NCI-H82 treated with DMSO at 0.1 percent for 48 hours (cell line): Measurements from ENCODE around the gene RAPGEF5.

Experiments
- DNase-seq: peaks from one replicate; lab custom pipeline; 2025; ENCODE audit not compliant: unreplicated experiment; lab: John Stamatoyannopoulos, UW

RAPGEF5 gene

DNA sequence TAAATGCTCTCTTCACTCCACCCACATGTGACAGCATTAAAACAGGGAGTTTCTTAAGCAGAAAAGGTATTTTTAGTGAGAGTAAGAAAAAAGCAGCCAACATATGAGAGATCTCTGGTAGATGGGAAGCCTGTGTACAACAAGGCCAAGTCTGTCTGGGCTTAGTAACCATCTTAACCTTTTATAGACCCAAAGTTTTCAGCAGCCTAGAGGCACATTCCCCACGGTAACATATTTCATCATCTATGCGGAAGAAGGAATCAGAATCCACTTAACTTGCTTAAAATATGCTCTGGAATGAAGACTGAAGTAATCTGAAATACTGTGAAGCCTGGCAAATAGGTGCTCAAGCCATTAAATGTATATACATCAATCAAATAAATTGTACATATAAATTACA lies 127.8 kb downstream of the RAPGEF5 start:
- no peak for DNase-seq

DNA sequence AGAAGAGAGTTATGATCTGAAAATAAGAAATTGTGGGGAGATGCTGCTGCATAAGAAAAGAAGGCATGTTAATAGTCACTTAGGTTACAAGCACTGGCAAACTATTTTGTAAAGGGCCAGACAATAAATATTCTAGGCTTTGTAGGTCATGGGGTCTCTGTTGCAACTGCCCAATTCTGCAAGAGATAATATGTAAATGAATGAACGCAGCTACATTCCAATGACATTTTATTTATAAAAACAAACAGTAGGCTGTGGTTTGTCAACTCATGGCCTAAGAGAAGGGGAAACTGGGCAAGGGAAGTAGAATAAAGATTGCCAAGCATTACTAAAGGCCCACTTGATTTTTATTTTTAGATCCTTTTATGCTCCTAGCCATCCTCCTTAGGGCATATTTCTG lies 133.1 kb downstream of the RAPGEF5 start:
- DNase-seq = no peak

DNA sequence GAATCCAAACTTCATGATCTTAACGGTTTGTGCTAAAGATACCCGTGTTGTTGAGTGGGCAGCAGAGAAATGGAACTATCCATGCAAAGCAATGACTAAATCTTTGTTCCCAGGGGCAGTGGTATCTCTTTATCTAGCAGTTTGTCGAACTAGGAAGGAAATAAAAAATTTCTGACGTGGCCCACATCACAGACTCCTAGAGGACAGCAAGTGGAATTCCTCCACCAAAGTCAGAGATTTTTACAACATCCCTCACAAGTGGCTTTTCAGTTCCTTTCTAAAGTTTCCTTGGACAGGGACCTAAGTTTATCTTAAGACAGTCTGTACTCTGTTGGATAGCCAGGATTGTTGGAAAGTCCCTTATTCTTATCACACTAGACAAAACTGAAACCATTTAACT lies 136.0 kb downstream of the RAPGEF5 start:
- DNase-seq = no peak

DNA sequence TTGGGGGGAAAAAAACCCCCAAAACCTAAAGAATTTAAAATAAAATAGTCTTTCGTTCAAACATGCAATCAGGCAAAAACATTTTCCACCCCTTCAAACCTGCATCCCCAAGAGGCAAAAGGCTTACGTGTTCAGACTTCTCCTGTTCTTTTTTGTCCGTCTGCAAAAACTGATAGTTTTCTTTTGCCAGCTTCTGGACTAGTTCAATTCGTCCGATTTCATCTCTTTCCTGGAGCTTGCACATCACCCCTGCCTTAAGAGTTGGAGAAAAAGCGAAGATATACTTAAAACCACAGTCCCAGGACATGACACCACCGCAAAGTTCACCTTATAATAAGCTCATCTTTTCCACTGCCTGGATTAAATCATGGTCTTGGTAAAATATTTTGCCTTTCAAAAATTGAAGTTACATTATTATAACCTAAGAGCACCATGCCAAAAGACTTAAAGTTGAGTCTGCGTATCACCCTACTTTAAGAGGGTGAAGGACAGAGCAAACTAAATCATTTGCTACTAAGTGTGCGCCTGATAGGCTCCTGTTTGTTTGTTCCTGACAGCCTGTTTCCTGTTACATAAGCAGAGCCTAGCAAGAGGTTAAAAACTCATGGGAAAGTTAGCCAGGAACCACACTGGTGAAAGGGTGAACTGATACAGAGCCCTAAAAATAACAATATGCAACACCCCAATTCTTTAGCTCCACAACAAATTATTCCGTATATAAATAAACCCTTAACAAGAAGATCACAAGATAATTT lies 137.0 kb downstream of the RAPGEF5 start:
- no peak for DNase-seq

DNA sequence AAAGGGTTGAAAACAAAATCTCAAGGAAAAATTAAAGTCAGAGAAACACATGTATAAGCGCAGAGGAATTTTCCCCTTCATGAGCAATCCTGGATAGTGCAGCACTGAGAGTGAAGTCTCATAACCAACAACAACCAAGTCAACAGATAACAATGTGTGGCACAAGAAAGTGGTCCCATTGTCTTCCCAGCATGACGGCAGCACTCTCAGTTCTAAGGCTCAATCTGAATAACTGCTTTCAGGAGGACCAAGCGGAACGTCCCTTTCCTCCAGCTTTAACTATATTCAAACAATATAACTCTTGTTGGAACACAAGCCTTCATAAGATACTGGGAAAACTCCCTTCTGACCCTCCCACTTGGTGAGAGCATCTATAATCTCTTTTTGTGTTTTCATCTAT lies 137.9 kb downstream of the RAPGEF5 start:
- DNase-seq = no peak

DNA sequence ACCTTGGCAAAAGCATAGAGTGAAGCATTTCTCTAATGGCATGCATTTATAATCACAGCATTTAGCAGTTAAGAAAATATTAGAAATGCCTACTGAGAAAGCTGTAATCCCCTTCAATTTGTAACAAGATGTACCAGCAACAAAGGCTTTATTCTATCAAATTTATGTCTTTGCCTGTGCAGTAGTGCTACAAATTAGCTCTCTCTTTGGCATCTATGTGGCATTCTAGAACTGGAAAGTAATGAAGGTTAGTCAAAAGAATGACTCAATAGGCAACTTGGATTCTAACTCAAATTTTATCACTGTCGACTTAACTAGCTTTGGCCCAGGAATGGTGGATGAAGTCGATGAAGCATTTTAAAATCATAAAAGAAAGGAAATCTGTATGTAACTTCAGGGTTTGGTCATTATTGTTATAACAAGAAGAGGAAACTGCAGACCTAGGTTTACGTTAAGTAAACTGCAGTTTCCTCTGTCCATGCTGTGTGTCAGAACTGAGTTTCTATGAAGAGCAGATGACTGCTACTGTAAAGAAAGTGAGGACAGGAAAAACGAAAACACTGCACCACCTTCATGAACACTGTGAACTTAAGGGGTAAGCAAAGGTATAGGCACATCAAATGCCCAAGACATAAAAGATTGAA lies 140.0 kb downstream of the RAPGEF5 start:
- no peak for DNase-seq

DNA sequence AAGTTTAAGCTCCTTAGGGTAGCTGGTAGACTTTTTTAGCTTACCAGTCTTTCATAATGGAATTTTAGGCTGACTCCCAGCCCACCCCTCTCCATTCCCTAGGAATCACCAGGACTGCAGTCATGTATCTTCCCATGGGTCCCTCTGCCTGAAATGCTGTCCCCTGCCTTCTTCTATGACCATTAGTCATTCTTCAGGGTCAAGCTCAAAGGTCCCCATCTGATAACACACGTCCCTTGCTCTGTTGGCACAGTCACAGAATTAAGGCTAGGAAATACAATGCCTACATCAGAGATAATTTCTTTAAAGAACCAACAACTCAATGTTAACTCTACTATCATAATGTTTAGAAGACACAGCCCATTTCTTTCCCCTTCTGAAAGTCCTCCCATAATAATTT lies 140.6 kb downstream of the RAPGEF5 start:
- DNase-seq = no peak

DNA sequence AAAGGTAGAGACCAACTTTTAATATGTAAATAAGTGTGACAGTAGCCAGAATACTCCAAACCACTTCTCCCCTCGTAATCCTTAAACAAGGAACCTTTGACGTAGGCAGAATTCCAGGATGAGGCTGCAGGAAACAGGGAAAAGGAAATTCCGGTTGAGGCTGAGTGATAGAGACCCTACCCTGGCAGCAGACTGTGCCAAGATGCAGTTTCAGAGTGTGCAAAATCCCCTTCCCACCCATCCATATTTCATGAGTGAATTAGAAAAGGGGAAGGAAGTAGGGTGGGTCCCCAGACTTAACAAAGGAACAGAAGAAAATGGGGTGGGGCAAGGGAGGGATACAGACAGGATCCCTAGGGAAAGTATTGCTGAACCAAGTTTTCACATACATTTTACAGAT lies 143.0 kb downstream of the RAPGEF5 start:
- DNase-seq = no peak

DNA sequence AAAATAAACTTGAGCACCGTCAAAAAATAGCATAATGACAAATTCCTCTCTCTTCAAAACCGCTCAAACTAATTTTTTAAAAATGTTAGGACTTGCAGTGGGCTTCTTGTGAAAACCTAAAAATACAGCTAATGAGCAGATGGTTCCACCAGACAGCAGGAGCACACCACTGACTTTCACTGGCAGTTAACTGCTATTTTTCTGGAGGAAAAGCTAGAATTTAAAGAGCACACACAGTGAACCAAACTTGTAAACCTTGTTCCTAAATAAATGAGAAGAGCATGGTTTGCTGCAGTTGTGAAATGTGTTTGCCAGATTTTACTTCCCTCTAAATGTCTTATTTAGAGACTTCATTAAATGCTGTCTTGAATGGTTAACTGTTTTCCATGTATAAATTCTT lies 143.9 kb downstream of the RAPGEF5 start:
- DNase-seq = no peak

DNA sequence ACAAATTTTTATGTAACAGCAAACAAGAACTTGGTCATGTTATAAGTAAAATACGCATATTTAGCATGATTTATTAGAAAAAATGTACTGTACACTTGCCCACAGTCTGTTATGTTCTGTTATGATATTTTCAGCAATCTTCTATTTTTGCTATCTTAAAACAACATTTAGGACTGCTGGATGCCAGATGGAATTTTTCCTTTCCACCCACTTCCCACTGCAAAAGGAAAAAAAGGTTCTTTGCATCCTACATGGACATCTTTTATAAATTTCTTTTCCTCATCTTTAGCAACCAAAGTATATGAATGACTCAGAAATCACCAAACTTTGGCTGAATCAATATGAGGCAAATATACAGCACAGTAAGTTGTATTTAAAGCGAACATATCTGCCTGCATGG lies 146.0 kb downstream of the RAPGEF5 start:
- DNase-seq = no peak

DNA sequence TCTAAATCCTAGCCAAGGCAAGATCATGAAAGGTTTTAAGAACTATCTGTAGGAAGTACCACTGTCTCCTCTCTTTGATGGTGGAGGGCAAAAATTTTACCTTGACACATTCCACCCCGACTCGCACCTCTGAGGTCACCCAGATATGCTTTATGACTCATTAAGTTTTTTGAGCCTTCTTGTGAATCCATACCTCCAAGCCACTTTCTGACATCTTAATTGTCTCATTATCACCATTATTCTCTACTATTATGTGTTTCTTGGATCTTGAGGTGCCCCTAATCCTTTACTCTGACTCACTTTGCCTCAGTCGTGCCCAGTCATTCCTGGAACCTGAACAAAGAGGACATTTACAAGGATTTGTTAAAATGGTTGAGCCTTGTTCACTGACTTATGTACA lies 146.6 kb downstream of the RAPGEF5 start:
- DNase-seq = no peak

DNA sequence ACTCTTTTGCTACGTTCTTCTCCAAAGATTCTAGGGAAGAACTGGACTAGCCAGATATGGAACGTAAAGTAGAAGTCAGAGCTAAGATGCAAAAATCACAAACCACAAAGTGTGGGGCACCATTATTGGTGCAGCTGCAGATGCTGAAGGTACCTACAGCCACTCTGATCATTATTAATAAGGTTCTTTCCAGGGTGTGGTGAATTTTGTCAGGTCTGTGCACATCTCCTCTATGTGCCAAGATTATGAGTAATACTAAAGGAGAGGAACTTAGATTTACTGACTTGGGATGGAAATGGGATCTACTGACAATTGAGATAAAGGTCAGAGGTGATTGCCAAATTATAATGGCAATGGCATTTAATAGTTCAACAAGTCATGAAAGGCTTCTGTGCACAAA lies 148.2 kb downstream of the RAPGEF5 start:
- DNase-seq = no peak

DNA sequence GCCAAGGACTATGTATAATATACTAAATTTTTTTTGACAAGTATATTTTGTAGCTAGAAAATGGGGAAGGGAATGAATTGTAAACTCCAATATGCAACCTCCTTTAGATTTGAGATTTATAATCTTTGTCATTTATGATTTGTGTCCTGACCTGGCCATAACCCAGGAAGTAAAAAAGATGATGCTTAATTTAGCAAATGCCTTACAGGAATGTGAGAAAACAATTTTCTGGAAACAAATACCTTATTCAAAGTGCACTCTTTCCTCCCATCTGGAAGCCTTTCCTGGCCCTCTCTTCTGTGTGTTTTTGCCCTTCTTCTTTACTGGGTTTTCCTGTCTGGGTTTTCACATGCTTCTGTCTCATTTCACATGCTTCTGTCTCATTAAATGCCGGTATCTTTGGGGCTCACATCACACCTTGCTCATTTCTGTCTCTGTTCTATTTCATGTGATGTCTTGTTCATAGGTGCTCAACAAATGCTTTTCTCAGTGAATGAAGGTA lies 149.2 kb downstream of the RAPGEF5 start:
- DNase-seq = no peak

DNA sequence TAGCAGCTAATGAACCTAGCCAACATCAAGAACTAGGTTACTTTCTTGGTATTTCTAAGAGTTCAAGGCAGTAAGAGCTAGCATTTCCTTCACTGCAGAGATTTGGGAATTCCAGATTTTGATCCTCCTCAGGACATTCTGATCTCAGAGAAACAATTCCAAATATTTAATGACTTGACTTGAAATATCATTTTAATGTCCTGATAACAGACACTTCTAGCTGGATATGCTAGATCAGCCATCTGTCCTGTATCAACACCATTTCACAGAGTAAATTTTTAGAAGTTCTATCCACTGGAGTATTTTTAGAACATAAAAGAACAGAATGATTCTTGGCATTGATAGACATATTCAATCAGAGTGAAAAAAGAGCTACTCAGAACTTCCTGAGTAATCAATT lies 151.3 kb downstream of the RAPGEF5 start:
- no peak for DNase-seq

DNA sequence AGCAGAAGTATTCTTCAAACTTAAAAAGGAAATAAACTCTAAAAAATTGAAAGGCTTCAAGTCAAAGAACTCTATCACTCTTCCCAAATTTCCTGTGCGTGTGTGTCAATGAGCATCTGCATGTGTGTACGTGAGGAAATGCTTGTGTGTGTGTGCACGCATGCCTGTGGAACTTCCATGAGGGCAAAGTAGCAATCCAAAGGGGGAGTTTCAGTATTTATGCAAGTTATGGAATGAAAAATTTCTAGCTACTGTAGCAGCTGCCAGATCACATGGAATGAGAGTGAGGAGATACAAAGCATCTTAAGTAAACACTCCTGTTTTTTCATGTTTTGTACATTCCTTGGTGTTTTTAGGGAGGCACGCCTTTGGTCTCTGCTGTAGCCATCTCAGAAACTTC lies 152.6 kb downstream of the RAPGEF5 start:
- no peak for DNase-seq

DNA sequence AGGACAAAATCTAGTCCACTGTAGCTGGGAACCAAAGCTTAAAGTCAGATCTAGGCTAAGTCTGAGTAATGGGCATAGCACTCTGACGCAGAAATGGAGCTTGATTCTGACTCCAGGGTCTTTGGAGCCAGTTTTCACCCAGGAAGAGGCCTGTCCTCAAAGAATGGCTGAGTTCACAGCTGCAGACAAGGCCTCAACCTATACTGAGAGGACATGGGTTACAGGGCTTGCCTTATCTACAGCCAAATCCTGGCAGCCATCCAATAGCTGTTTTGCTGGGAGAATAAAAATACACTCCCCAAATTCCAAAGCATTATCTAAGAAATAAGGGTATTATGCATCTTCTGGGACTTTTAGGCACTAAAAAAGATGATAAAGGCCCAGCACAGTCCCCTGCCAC lies 154.8 kb downstream of the RAPGEF5 start:
- DNase-seq = no peak

DNA sequence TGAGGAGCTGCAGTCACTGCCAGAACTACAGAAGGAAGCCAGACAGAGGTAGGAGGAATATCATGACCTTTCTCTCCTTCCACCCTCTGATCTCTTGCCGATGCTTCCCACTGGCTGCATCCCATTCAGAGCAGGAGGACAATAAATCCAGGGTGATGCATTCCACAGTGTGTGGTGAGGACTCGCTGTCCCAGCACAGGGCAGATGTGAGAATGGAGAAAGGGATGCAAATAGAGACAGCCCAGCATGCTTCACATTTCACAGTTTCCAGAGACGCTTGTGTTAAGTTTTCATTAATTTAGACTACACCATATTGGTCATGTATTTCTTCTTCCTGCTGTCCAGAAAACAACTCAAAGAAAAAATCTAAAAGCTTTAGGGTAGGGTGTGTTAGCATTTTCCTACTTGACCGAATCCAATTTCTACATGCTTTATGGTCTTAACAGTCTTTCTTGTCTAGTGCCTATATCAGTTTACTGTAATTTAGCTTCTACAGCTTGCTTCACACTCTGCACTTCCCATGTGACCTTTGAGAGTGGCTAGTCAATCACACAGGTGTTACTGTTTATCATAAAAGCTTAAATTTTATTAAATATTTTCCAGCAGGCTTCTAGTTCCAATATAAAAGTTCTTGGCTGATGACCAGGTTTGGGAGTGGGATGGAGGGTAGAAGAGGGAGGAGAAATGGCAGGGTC lies 155.6 kb downstream of the RAPGEF5 start:
- DNase-seq = no peak

DNA sequence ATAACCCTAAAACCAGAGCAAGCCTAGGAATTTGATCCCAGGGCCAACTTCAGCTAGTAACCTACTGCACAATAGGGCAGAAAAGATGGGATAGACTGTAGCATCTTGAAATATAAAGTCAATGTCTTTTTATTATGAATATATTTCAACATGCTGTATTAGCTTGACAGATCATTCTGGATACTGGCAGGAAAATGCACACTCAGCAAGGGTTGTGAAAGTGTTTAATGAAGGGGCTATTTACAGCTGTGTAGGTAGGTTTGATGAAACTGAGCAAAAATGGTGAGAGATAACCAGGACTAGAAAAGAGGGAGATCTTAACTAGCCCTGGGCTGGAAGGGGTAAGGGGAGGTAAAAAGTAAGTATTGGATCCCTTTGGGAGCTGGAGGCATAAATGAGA lies 156.2 kb downstream of the RAPGEF5 start:
- DNase-seq = no peak

DNA sequence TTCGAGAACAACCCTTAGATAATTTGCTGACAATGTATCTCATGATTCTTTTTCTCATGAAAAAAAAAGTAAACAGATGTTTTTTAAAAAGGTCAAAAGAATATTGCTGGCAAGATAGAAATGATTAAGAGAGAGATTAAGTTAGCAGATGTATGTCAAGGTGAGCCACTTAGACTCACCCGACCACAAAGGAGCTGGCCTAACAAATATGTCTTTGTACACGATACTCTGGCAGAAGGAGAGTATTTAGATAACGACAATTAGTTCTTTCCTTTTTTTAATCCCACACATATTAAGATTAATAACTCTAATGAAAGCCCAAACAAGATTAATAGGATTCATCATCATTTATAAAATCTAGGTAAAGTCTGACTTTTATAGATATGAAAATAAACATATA lies 156.7 kb downstream of the RAPGEF5 start:
- peak; percentile 33 for DNase-seq

DNA sequence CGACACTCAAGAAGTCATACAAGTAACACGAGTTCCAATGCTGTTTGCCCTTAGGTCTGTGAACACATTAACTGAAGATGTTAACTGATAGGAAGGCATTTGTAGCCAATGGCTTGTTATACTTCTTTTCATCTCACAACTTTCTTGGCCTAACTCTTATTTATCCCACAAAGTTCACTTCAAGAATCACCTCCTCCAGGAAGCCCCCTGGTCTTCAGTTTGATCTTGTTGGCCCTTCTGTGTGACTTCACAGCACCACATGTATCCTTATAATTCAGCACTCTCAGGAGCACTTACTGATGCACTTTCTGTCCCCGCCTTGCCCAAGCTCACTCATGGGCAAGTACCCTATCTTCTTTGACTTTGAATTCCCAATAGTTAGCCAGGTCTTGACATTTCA lies 159.6 kb downstream of the RAPGEF5 start:
- no peak for DNase-seq

DNA sequence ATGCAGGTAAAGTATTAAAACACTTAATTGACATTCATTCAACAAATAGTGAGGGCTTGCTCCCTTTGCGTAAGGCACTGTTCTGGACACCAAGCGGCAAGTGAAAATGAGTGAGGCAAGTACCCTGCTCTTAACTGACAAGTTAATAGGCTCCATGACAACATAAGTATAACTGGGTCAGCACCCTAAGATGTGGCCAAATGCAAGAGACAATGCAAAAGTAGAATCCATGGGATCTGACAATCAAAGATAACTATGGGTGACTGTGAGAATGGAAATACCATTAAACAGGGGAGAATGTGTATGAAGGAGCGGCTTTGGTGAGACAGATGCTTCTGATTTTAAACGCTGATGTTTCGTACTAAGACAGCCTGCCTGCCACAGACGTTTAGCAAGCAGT lies 160.5 kb downstream of the RAPGEF5 start:
- no peak for DNase-seq
